Fibroblast of the aortic adventitia (primary cell): ENCODE measurements around the gene CCDC50. TPM values are rescaled to one million over a fixed set of nuclear protein-coding genes. Genes with fewer than 3 reads are reported as not detected.

Source experiments
- DNase-seq: peaks from one replicate; pipeline ENCODE4 v3.0.0-alpha.2; 2010; ENCODE audit warnings: low read depth
- H3K4me3 ChIP-seq: 2 replicates; pipeline ENCODE4 v1.5.1; 2011; ENCODE audit warnings: low read depth, mild to moderate bottlenecking, control low read depth, low read length, moderate library complexity
- total RNA-seq: library from RNA; depleted of rRNA; stranded (reverse); fragments of >200 nt; gene quantifications from 2 replicates; pipeline ENCODE4 v1.2.3, GENCODE V29; 2012; ENCODE audit warnings: low replicate concordance
- TF ChIP-seq, protein P1 (sequence below): IDR thresholded peaks from 2 replicates; pipeline ENCODE4 v1.5.1; 2011; ENCODE audit warnings: mild to moderate bottlenecking, low read length, control low read depth, inconsistent platforms; ENCODE audit not compliant: insufficient read depth

The CCDC50 gene, protein sequence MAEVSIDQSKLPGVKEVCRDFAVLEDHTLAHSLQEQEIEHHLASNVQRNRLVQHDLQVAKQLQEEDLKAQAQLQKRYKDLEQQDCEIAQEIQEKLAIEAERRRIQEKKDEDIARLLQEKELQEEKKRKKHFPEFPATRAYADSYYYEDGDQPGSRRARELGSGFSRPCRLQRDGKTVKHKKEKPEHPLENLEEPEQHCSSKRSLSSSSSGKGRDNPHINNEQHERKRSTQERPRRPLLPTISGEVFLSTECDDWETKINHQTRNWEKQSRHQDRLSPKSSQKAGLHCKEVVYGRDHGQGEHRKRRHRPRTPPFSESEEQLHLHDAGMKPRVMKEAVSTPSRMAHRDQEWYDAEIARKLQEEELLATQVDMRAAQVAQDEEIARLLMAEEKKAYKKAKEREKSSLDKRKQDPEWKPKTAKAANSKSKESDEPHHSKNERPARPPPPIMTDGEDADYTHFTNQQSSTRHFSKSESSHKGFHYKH
- 84.6 and 199 TPM in 2 replicates for total RNA-seq

- peak within 1 kb of the TSS; percentile 80 for H3K4me3 ChIP-seq
- TF ChIP-seq, protein P1, sequence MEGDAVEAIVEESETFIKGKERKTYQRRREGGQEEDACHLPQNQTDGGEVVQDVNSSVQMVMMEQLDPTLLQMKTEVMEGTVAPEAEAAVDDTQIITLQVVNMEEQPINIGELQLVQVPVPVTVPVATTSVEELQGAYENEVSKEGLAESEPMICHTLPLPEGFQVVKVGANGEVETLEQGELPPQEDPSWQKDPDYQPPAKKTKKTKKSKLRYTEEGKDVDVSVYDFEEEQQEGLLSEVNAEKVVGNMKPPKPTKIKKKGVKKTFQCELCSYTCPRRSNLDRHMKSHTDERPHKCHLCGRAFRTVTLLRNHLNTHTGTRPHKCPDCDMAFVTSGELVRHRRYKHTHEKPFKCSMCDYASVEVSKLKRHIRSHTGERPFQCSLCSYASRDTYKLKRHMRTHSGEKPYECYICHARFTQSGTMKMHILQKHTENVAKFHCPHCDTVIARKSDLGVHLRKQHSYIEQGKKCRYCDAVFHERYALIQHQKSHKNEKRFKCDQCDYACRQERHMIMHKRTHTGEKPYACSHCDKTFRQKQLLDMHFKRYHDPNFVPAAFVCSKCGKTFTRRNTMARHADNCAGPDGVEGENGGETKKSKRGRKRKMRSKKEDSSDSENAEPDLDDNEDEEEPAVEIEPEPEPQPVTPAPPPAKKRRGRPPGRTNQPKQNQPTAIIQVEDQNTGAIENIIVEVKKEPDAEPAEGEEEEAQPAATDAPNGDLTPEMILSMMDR: no peak
- peak; percentile 68 for DNase-seq
Measured at GRCh38 chr3:191328962-191329653, at the start of gene CCDC50. Gene CCDC50, plus strand, starts transcription at chr3:191329394. Its CDS starts 281 bp downstream, at chr3:191329675.

DNA sequence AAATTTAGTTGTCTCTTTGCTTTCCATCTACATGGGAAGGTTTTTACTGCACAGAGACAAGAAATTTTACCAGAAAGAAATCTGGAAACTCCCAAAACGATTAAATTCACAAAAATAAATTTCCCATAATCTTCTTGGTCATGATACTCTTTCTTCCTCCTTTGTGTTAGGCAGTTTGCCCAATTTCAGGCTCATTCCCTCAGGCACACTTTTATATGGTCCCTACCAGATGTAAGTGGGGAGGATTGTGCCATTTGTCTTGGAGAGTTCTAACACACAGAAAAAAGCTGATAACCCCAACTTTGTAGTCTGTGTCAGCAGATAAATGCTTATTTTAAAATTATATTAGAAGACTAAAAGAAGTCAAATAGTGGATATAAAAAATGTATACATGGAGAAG lies 49.1 kb upstream of the CCDC50 start:
- H3K4me3 ChIP-seq: no peak overlapping the region
- DNase-seq: no peak
- TF ChIP-seq, protein P1: no peak

GRCh38 chr3:191280882-191281281 lies 48.3 kb upstream of the CCDC50 start:
- H3K4me3 ChIP-seq: no peak overlapping the region
- TF ChIP-seq, protein P1: no peak
- DNase-seq: no peak

GRCh38 chr3:191282251-191283185 lies 46.7 kb upstream of the CCDC50 start:
- TF ChIP-seq, protein P1: no peak
- DNase-seq: peak; percentile 38
- no peak overlapping the region for H3K4me3 ChIP-seq

- TF ChIP-seq, protein P1: no peak
- DNase-seq: no peak
- H3K4me3 ChIP-seq: no peak overlapping the region
Measured at GRCh38 chr3:191283400-191283799, 45.8 kb upstream of the CCDC50 start.
